RPMI7951 (cell line): ENCODE measurements around the gene APBB2. TPM values are rescaled to one million over a fixed set of nuclear protein-coding genes. Genes with fewer than 3 reads are reported as not detected.
A peak's percentile ranks its signal among the peaks of the same experiment; 100 is the strongest.

ENCODE experiments used
- DNase-seq: peaks from one replicate; pipeline ENCODE4 v3.0.0-alpha.2; 2012; ENCODE audit warnings: low read depth
- total RNA-seq: library from RNA; depleted of rRNA; stranded (reverse); fragments of >200 nt; shearing (Covaris generic); gene quantifications from 2 replicates; pipeline ENCODE4 v1.2.3, GENCODE V29; 2014; rRNA removed

APBB2 gene
- total RNA-seq: 39.1 and 54.3 TPM in 2 replicates

GRCh38 chr4:41214136-41214824, at the start of gene APBB2:
APBB2 (minus strand) TSS chr4:41214542; CDS start chr4:41033254, 181,288 bp downstream.
- DNase-seq: peak; percentile 94

- DNase-seq: no peak
Measured at GRCh38 chr4:41262198-41262597, 47.9 kb upstream of the APBB2 start.

GRCh38 chr4:41260116-41260733, 45.9 kb upstream of the APBB2 start:
- DNase-seq: peak; percentile 8

- peak; percentile 58 for DNase-seq
Measured at GRCh38 chr4:41258783-41259182, 44.4 kb upstream of the APBB2 start.

GRCh38 chr4:41257906-41258305, 43.6 kb upstream of the APBB2 start:
- DNase-seq: no peak

GRCh38 chr4:41257257-41257901, 43.0 kb upstream of the APBB2 start:
- peak; percentile 33 for DNase-seq

- peak; percentile 48 for DNase-seq
Measured at GRCh38 chr4:41256740-41257256, 42.5 kb upstream of the APBB2 start, which contains the start of gene UCHL1. UCHL1 (plus strand) TSS chr4:41256928; CDS start chr4:41256977, 49 bp downstream.

- DNase-seq: no peak
Measured at GRCh38 chr4:41256131-41256739, 41.9 kb upstream of the APBB2 start.

- no peak for DNase-seq
Measured at GRCh38 chr4:41245983-41246382, 31.6 kb upstream of the APBB2 start.

GRCh38 chr4:41241919-41242318, 27.6 kb upstream of the APBB2 start:
- no peak for DNase-seq

- DNase-seq: no peak
Measured at GRCh38 chr4:41236508-41236907, 22.2 kb upstream of the APBB2 start.

GRCh38 chr4:41236032-41236431, 21.7 kb upstream of the APBB2 start:
- DNase-seq: no peak

GRCh38 chr4:41232856-41233255, 18.5 kb upstream of the APBB2 start:
- DNase-seq: no peak

- DNase-seq: peak; percentile 33
Measured at GRCh38 chr4:41232406-41232805, 18.1 kb upstream of the APBB2 start.

- no peak for DNase-seq
Measured at GRCh38 chr4:41227902-41228301, 13.6 kb upstream of the APBB2 start.

- DNase-seq: peak; percentile 27
Measured at GRCh38 chr4:41221850-41222645, 7.7 kb upstream of the APBB2 start.

GRCh38 chr4:41219421-41219950, 5.1 kb upstream of the APBB2 start:
- DNase-seq: peak; percentile 39

GRCh38 chr4:41218703-41219102, 4.4 kb upstream of the APBB2 start:
- no peak for DNase-seq

- DNase-seq: no peak
Measured at GRCh38 chr4:41217374-41217773, 3.0 kb upstream of the APBB2 start.

- DNase-seq: no peak
Measured at GRCh38 chr4:41217020-41217333, 2.6 kb upstream of the APBB2 start.
